Measurements from ENCODE around the gene PCDHA9.
"Not testable (repeated sequence)": the region's sequence is repeated elsewhere in the genome, so short reads cannot be mapped to it uniquely, and the experiment has no call there.

Gene PCDHA9

GRCh38 chr5:140857177-140857986 is 9.2 kb downstream of the PCDHA9 start:
- TF ChIP-seq POLR2A (IDR thresholded peaks at IDR 0.05; ENCODE audit: low read length) (no peak), GATA1 (IDR thresholded peaks at IDR 0.05; ENCODE audit: low read depth, low read length) (no peak)
- no peak for DNase-seq

DNA sequence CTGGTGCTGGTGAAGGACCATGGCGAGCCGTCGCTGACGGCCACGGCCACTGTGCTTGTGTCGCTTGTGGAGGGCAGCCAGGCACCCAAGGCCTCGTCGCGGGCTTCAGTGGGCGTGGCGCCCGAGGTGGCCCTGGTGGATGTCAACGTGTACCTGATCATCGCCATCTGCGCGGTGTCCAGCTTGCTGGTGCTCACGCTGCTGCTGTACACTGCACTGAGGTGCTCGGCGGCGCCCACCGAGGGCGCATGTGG is 9.7 kb downstream of the PCDHA9 start:
- TF ChIP-seq GATA1 (IDR thresholded peaks at IDR 0.05; ENCODE audit: low read depth, low read length) (no peak), POLR2A (IDR thresholded peaks at IDR 0.05; ENCODE audit: low read length) (no peak)
- DNase-seq = no peak

DNA sequence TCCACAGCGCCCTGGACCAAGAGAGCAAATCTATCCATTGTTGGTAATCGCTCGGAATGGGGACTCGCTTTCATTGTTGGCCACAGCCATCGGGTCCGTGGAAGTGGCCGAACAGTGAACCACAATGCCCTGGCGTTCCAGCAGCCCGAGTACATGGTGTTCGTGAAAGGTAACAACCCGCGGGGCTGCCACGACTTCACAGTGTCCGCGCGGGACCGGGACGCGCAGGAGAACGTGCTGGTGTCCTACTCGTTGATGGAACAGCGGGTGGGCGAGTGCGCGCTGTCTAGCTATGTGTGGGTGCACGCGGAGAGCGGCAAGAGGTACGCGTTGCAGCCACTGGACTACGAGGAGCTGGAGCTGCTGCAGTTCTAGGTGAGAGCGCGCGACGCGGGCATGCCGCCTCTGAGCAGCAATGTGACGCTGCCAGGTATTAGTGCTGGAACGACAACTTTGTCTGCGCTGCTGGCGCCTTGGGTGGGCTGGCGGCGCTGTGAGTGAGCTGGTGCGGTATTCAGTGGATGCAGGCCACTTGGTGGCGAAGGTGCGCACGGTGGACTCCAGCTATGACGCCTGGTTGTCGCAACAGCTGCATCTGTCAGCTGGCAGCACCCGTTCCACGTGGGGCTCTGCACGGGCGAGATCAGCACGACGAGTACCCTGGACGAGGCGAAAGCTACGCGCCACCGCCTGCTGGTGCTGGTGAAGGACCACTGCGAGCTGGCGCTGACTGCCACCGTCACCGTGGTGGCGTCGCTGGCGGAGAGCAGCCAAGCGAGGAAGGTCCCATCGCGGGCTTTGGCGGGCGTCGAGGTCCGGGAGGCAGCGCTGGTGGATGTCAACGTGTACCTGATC is 14.5 kb downstream of the PCDHA9 start:
- TF ChIP-seq POLR2A (IDR thresholded peaks at IDR 0.05; ENCODE audit: low read length) (no peak), GATA1 (IDR thresholded peaks at IDR 0.05; ENCODE audit: low read depth, low read length) (no peak)
- DNase-seq = no peak

DNA sequence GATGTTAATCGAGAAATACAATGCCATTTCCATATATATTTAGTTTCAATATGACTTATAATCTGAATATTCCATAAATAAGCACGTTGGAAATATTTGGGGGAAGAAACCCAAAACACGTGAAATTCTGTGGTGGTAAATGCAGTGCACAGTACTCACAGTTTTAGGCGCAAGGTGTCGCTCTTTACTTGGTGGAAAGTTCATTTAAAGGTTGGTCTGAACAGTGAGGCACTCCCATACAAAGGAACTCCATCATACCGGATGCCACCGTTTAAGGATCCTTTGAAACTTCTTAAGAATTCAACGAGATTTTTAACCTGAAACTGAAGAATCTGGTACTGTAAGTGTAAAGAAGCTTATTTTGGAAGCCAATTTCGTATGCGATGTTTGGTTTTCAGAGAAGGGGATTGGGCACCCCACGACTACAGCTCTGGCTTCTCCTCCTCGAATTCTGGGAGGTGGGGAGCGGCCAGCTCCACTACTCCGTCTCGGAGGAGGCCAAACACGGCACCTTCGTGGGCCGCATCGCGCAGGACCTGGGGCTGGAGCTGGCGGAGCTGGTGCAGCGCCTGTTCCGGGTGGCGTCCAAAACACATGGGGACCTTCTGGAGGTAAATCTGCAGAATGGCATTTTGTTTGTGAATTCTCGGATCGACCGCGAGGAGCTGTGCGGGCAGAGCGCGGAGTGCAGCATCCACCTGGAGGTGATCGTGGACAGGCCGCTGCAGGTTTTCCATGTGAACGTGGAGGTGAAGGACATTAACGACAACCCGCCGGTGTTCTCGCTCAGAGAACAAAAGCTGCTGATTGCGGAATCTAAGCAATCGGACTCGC is 20.8 kb downstream of the PCDHA9 start, which contains the start of gene PCDHA11:
Gene PCDHA11, plus strand, starts transcription at position 237 of the 834 bp plus-strand sequence. Its CDS starts 147 bp downstream, at position 384.
- DNase-seq = no peak
- TF ChIP-seq GATA1 (IDR thresholded peaks at IDR 0.05; ENCODE audit: low read depth, low read length) (no peak), POLR2A (IDR thresholded peaks at IDR 0.05; ENCODE audit: low read length) (no peak)

GRCh38 chr5:140869555-140869886 is 21.3 kb downstream of the PCDHA9 start:
- TF ChIP-seq POLR2A (IDR thresholded peaks at IDR 0.05; ENCODE audit: low read length) = no peak
- TF ChIP-seq GATA1 (IDR thresholded peaks at IDR 0.05; ENCODE audit: low read depth, low read length) = no peak

GRCh38 chr5:140870221-140871201 is 22.3 kb downstream of the PCDHA9 start:
- TF ChIP-seq POLR2A (IDR thresholded peaks at IDR 0.05; ENCODE audit: low read length) = no peak
- TF ChIP-seq GATA1 (IDR thresholded peaks at IDR 0.05; ENCODE audit: low read depth, low read length) = no peak
- DNase-seq = no peak

More at GRCh38 chr5:140869555-140869886, 21.3 kb downstream of the PCDHA9 start:
- DNase-seq = no peak

GRCh38 chr5:140875085-140876065 is 27.2 kb downstream of the PCDHA9 start, which contains the start of gene PCDHA12:
Gene PCDHA12, plus strand, starts transcription at chr5:140875308. Its CDS starts 165 bp downstream, at chr5:140875473.
- no peak for DNase-seq
- TF ChIP-seq POLR2A (IDR thresholded peaks at IDR 0.05; ENCODE audit: low read length) (no peak), GATA1 (IDR thresholded peaks at IDR 0.05; ENCODE audit: low read depth, low read length) (no peak)

- not testable (repeated sequence) for DNase-seq
Measured at GRCh38 chr5:140876541-140877261, 28.5 kb downstream of the PCDHA9 start.

GRCh38 chr5:140877262-140877581 is 29.0 kb downstream of the PCDHA9 start:
- TF ChIP-seq POLR2A (IDR thresholded peaks at IDR 0.05; ENCODE audit: low read length) (no peak), GATA1 (IDR thresholded peaks at IDR 0.05; ENCODE audit: low read depth, low read length) (no peak)
- no peak for DNase-seq

GRCh38 chr5:140881889-140882590 is 33.9 kb downstream of the PCDHA9 start, which contains the start of gene PCDHA13:
Gene PCDHA13, plus strand, starts transcription at chr5:140882124. Its CDS starts 145 bp downstream, at chr5:140882269.
- no peak for DNase-seq

GRCh38 chr5:140882591-140882899 is 34.4 kb downstream of the PCDHA9 start:
- DNase-seq = no peak
- TF ChIP-seq POLR2A (IDR thresholded peaks at IDR 0.05; ENCODE audit: low read length) (no peak), GATA1 (IDR thresholded peaks at IDR 0.05; ENCODE audit: low read depth, low read length) (no peak)

More at GRCh38 chr5:140881889-140882590, 33.9 kb downstream of the PCDHA9 start, which contains the start of gene PCDHA13:
- TF ChIP-seq GATA1 (IDR thresholded peaks at IDR 0.05; ENCODE audit: low read depth, low read length) = no peak
- no peak for TF ChIP-seq POLR2A (IDR thresholded peaks at IDR 0.05; ENCODE audit: low read length)
